Subcutaneous abdominal adipose tissue (tissue), 5 donors: Measurements from ENCODE around the gene SFT2D3.

ENCODE experiments used
- H3K27ac ChIP-seq: one replicate; pipeline ENCODE4 v1.7.0; 2013; ENCODE audit warnings: low read depth, mild to moderate bottlenecking, inconsistent platforms, low read length, moderate library complexity
- H3K27me3 ChIP-seq, 5 donors: one replicate each; pipeline ENCODE4 v1.7.0; 2013; ENCODE audit warnings: low read length in 5 of 5, inconsistent platforms in 1 of 5; ENCODE audit not compliant: control insufficient read depth in 5 of 5, insufficient read depth in 4 of 5
- H3K36me3 ChIP-seq, 5 donors: one replicate each; pipeline ENCODE4 v1.7.0; 2013; ENCODE audit warnings: low read length in 5 of 5; ENCODE audit not compliant: control insufficient read depth in 5 of 5, insufficient read depth in 5 of 5
- H3K4me1 ChIP-seq, 5 donors: one replicate each; pipeline ENCODE4 v1.7.0; 2013; ENCODE audit warnings: low read length in 5 of 5, mild to moderate bottlenecking in 3 of 5, moderate library complexity in 1 of 5; ENCODE audit not compliant: control insufficient read depth in 5 of 5, insufficient read depth in 5 of 5
- H3K4me3 ChIP-seq, 5 donors: one replicate each; pipeline ENCODE4 v1.7.0; 2013; ENCODE audit warnings: low read length in 5 of 5, low read depth in 1 of 5
- H3K9ac ChIP-seq, 5 donors: one replicate each; pipeline ENCODE4 v1.7.0; 2013; ENCODE audit warnings: low read length in 5 of 5, mild to moderate bottlenecking in 4 of 5, moderate library complexity in 3 of 5
- H3K9me3 ChIP-seq, 5 donors: one replicate each; pipeline ENCODE4 v1.7.0; 2013; ENCODE audit warnings: low read length in 5 of 5; ENCODE audit not compliant: control insufficient read depth in 5 of 5
- donor health status: healthy.
- donor health status: healthy.
- donor health status: healthy.
- donor health status: healthy.
- donor health status: healthy.

The SFT2D3 gene

DNA sequence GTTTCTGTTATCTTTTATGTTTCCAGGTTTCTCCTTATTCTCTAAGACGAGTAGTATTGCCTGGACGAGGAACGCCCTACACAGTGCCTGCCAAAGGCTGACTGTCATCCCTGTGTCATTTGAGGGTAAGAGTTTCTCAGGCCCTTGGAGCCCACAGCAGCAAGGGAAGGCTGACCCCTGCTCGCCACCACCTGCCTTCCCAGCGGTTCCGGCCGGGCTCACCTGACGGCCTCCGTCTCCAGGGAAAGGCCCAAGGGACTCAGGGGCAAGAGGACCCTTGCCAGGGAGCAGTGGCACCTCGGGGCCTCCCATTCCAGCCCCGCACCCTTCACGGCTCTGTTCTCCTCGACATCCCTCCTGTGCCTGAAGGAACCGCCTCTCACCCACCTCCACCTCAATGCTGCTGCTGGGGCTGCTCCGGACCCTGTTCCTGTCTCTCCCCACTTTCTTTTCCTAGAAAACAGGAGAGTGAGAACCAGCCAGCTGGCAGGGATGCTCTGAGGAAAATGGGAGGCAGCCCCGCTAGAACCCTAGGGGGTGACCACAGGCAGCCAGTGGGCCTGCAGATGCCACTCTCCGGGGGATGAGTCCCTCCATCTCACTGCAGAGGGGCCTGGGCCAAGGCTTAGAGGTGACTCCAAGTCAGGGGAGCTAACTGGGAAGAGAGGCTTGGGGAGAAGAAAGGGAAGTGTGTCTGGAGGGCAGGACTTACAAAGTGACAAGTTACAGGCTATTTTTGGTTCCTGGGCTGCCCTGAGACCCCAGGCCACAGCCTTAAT lies 27.8 kb upstream of the SFT2D3 start:
- no peaks in the 10 kb centered on the region for H3K9me3 ChIP-seq
- peaks cover 0 to 3% (median 0%) of the 10 kb centered on the region in 5 donors for H3K27me3 ChIP-seq
- H3K4me3 ChIP-seq: peak overlapping the region; percentile 13 to 78 (median 76)
- peaks cover 0 to 5% (median 0%) of the 10 kb centered on the region in 5 donors for H3K36me3 ChIP-seq
- H3K9ac ChIP-seq: peak overlapping the region in 4 of 5 donors; percentile 21 to 77 (median 54)
- H3K27ac ChIP-seq: peak overlapping the region; percentile 78
- peaks cover 5 to 70% (median 42%) of the 10 kb centered on the region in 5 donors for H3K4me1 ChIP-seq

DNA sequence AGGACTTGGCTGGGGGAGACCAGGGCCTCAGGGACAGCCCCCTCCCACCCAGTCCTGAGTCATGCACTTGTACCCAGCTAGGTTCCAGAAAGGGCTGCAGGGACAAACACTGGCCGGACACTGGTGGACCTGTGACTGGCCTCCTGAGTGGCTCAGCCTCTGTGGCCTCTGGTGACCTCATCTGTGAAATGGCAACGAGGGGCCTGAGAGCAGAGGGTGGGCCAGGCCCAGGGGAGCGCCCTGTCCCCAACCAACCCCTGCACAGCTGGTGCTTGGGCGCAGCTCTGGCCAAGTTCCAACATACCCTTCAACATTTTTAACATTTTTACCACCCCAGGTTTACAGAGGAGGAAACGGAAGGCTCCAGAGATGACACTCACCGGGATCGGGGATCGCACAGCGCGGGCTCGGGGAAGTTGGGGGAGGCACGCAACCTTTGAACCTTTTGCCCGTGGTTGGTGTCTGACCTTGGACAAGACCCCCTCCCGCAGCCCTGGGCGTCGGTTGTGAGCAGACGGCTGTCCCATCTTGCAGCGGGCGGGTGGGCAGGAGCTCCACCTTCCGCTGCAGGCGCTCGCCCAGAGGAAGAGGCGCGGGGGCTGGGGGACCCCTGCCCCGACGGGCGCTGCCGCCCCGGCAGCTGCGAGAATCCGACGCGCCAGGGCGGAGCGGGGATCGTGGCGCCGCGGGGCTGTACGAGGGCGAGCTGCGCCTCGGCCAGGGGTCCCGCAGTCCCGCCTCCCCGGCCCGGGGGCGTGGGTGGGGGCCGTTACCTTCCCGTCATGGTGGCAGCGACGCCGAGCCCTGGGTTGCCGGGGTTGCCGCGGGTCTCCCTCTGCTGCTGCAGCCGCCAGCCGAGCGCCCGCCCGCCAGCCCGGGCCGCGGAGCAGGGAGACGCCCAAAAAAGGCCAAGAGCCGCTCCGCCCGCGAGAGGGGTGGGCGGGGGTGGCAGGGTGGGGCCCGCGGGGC lies 26.8 kb upstream of the SFT2D3 start:
- Histone ChIP-seq H3K4me1 (peaks cover 5 to 76% (median 42%) of the 10 kb centered on the region in 5 donors), H3K27ac (peak overlapping the region; percentile 78), H3K9ac (peak overlapping the region in 4 of 5 donors; percentile 32 to 77 (median 54)), H3K4me3 (peak overlapping the region; percentile 42 to 78 (median 76)), H3K36me3 (peaks cover 0 to 5% (median 0%) of the 10 kb centered on the region in 5 donors), H3K9me3 (no peaks in the 10 kb centered on the region), H3K27me3 (peaks cover 0 to 3% (median 0%) of the 10 kb centered on the region in 5 donors)

- Histone ChIP-seq H3K4me1 (peaks cover 5 to 84% (median 42%) of the 10 kb centered on the region in 5 donors), H3K36me3 (peaks cover 0 to 5% (median 0%) of the 10 kb centered on the region in 5 donors), H3K9ac (peak within 1 kb of the TSS in 4 of 5 donors; percentile 16 to 77 (median 52)), H3K4me3 (peak within 1 kb of the TSS; percentile 49 to 78 (median 76)), H3K27ac (peak within 1 kb of the TSS; percentile 78), H3K9me3 (no peaks in the 10 kb centered on the region), H3K27me3 (peaks cover 0 to 3% (median 0%) of the 10 kb centered on the region in 5 donors)
These were observed 25.7 kb upstream of the SFT2D3 start, which contains the start of gene LIMS2 for GRCh38 chr2:127675331-127676261. Gene LIMS2, minus strand, starts transcription at chr2:127675530. Its CDS starts 506 bp downstream, at chr2:127675024.

- no peak overlapping the region for H3K9ac ChIP-seq
- no peak overlapping the region for H3K27ac ChIP-seq
- peaks cover 0 to 3% (median 0%) of the 10 kb centered on the region in 5 donors for H3K27me3 ChIP-seq
- peaks cover 0 to 2% (median 0%) of the 10 kb centered on the region in 5 donors for H3K36me3 ChIP-seq
- peaks cover 5 to 86% (median 48%) of the 10 kb centered on the region in 5 donors for H3K4me1 ChIP-seq
- H3K4me3 ChIP-seq: no peak overlapping the region
- no peaks in the 10 kb centered on the region for H3K9me3 ChIP-seq
These were observed 24.4 kb upstream of the SFT2D3 start for GRCh38 chr2:127676906-127677305.

GRCh38 chr2:127678531-127678930 lies 22.8 kb upstream of the SFT2D3 start:
- no peak overlapping the region for H3K9ac ChIP-seq
- no peaks in the 10 kb centered on the region for H3K36me3 ChIP-seq
- H3K27me3 ChIP-seq: no peaks in the 10 kb centered on the region
- H3K27ac ChIP-seq: no peak overlapping the region
- H3K4me3 ChIP-seq: no peak overlapping the region
- H3K4me1 ChIP-seq: peaks cover 0 to 84% (median 42%) of the 10 kb centered on the region in 5 donors
- no peaks in the 10 kb centered on the region for H3K9me3 ChIP-seq

DNA sequence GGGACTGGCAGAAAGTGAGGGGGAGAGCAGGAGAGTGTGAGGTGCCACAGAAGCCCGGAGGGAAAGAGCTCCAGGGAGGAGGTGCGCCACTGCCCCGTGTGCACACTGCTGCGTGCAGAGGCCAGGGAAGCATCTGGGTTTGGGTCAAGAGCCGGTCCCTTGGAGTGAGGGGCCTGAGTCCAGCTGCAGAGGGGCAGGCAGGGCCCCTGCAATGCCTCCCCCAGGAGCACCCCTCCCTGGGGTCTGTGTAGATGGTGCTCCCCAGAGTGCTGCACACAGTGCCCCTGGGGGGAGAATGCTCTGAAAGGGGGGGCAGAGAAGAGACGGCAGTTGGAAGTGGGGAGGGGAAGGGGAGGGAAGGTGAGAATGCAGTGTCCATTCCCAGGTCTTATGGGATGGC lies 22.3 kb upstream of the SFT2D3 start:
- Histone ChIP-seq H3K4me3 (peak overlapping the region in 2 of 5 donors; percentile 27 to 53), H3K4me1 (peaks cover 0 to 83% (median 42%) of the 10 kb centered on the region in 5 donors), H3K9me3 (no peaks in the 10 kb centered on the region), H3K9ac (no peak overlapping the region), H3K36me3 (no peaks in the 10 kb centered on the region), H3K27ac (no peak overlapping the region), H3K27me3 (no peaks in the 10 kb centered on the region)

DNA sequence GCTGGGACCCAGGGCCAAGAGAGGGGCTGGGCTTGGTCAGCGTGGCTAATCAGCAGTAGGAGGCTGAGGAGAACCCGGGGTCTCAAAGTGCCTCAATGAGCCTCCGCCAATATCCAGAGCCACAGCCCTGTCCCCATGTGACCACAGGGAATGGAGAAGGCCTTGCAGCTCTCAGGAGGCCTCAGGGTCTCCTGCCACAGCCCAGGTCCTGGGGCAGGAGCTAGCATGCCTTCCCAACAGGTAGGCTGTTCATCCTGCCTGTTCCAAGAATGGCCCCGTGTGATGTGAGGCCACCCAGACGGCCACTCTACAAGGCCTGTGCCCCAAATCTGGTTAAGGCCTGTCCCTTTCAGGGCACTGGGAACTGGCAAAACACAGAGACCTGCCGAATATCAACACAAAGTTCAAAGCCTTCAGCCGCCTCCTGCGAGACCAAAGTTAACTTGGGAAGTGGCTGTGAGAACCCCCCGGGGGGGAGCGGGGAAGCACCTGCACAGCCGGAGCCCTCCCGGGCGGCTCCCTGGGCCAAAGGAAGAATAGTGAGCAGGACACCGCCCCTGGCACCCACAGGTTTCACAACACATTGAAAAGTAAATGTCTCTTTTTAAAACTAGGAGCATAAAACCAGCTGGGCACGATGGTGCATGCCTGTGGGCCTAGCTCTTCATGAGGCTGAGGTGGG lies 21.5 kb upstream of the SFT2D3 start:
- Histone ChIP-seq H3K36me3 (no peaks in the 10 kb centered on the region), H3K9me3 (no peaks in the 10 kb centered on the region), H3K4me1 (peaks cover 0 to 79% (median 36%) of the 10 kb centered on the region in 5 donors), H3K27ac (no peak overlapping the region), H3K27me3 (no peaks in the 10 kb centered on the region), H3K4me3 (peak overlapping the region in 3 of 5 donors; percentile 27 to 62 (median 53)), H3K9ac (peak overlapping the region in 1 of 5 donors; percentile 21)

DNA sequence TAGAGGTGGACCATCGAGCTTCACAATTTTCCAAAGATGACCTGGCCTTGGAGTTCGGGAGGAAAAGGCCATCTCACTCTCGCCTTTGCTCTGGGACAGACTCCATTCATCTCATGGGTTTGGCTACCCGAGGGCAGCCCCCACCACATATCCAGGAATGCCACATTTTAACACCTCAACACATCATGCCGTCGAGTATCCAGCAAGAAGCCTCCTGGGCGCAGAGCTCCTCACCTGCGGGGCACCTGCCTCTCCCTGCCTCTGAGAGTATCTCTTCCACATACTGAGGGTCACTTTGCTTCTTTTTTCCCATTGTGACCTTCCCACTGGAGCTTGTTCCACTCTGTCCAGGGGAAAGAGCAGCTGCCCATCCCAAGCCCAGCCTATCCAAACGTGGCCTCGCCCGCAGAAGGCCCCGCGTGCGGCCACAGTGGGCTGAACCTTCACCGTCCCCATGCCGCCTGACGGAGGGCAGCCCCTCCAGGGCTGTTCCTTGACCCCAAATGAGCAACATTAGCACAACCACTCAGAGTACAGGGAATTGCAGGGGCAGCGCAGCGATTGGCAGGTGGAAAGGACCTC lies 20.5 kb upstream of the SFT2D3 start:
- H3K27me3 ChIP-seq: no peaks in the 10 kb centered on the region
- peak overlapping the region in 4 of 5 donors; percentile 1 to 62 (median 55) for H3K4me3 ChIP-seq
- no peaks in the 10 kb centered on the region for H3K9me3 ChIP-seq
- H3K36me3 ChIP-seq: no peaks in the 10 kb centered on the region
- H3K9ac ChIP-seq: peak overlapping the region in 2 of 5 donors; percentile 27 to 34
- H3K4me1 ChIP-seq: peaks cover 0 to 79% (median 33%) of the 10 kb centered on the region in 5 donors
- H3K27ac ChIP-seq: peak overlapping the region; percentile 57
